GM12872 (cell line): ENCODE measurements around the gene VWA5B2.

Source experiments
- TF ChIP-seq, protein P1 (sequence below): IDR thresholded peaks from 3 replicates; pipeline ENCODE4 v1.5.1; 2011; ENCODE audit warnings: low read depth, mild to moderate bottlenecking, low read length, moderate library complexity; ENCODE audit not compliant: insufficient read depth

The VWA5B2 gene

DNA sequence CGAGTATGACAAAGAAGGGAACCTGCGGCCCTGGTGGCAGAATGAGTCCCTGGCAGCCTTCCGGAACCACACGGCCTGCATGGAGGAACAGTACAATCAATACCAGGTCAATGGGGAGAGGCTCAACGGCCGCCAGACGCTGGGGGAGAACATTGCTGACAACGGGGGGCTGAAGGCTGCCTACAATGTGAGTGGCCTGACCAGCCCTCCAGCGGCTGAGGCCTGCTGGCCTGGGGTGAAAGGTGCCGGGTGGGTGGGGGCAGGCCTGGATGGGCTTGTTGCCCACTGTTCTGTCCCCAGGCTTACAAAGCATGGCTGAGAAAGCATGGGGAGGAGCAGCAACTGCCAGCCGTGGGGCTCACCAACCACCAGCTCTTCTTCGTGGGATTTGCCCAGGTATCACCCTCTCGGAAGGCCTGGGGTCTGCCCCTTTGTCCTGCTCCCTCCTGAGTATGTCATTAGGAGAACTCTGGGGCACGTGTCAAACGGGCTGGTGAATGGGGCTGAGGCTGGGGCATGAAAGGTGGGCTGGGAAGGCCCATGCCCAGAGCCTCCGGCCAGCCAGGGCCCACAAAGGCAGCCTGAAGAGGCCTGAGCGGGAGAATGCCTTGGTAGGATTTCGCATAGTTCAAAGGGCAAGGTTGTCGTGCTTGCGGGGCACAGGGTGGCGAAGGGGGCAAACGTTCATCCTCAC lies 61.8 kb downstream of the VWA5B2 start:
- TF ChIP-seq, protein P1, sequence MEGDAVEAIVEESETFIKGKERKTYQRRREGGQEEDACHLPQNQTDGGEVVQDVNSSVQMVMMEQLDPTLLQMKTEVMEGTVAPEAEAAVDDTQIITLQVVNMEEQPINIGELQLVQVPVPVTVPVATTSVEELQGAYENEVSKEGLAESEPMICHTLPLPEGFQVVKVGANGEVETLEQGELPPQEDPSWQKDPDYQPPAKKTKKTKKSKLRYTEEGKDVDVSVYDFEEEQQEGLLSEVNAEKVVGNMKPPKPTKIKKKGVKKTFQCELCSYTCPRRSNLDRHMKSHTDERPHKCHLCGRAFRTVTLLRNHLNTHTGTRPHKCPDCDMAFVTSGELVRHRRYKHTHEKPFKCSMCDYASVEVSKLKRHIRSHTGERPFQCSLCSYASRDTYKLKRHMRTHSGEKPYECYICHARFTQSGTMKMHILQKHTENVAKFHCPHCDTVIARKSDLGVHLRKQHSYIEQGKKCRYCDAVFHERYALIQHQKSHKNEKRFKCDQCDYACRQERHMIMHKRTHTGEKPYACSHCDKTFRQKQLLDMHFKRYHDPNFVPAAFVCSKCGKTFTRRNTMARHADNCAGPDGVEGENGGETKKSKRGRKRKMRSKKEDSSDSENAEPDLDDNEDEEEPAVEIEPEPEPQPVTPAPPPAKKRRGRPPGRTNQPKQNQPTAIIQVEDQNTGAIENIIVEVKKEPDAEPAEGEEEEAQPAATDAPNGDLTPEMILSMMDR, result no peak
